Activated T-cell treated with anti-CD3 and anti-CD28 coated beads, Interleukin-2, amount 50 U/mL, for 72 hours (primary cell): ENCODE data around the gene DDX6. TPM values are rescaled to one million over a fixed set of nuclear protein-coding genes. Genes with fewer than 3 reads are reported as not detected.
"Not testable (repeated sequence)": the region's sequence is repeated elsewhere in the genome, so short reads cannot be mapped to it uniquely, and the experiment has no call there.

Source experiments
- ATAC-seq, 2 donors: fragments of 150-1000 bp; cut with Tn5 transposase; replicated peaks in 1 of 2; 2 replicates each; pipeline ENCODE4 v1.10.0; 2021; ENCODE audit warnings: moderate library complexity in 2 of 2, mild to moderate bottlenecking in 1 of 2
- DNase-seq, 2 donors: peaks; one replicate each; pipeline ENCODE4 v3.0.0; 2021 to 2022; ENCODE audit warnings: mixed read lengths in 1 of 2
- H3K27ac Mint-ChIP-seq: one replicate; pipeline ENCODE4 v1.8.0; 2022; ENCODE audit warnings: mild to moderate bottlenecking, moderate library complexity, mixed read lengths
- H3K27me3 Mint-ChIP-seq: one replicate; pipeline ENCODE4 v1.8.0; 2022; ENCODE audit warnings: low read depth, mixed read lengths
- H3K36me3 Mint-ChIP-seq, 2 donors: one replicate each; pipeline ENCODE4 v1.8.0; 2022; ENCODE audit warnings: mixed read lengths in 2 of 2, mild to moderate bottlenecking in 1 of 2; ENCODE audit not compliant: insufficient read depth in 2 of 2
- H3K4me1 Mint-ChIP-seq: one replicate; pipeline ENCODE4 v1.8.0; 2022; ENCODE audit warnings: low read depth, mixed read lengths
- H3K4me3 Mint-ChIP-seq, 2 donors: one replicate each; pipeline ENCODE4 v1.8.0; 2022; ENCODE audit warnings: mild to moderate bottlenecking in 2 of 2, mixed read lengths in 2 of 2, moderate library complexity in 2 of 2
- H3K9me3 Mint-ChIP-seq, 2 donors: one replicate each; pipeline ENCODE4 v1.8.0; 2022; ENCODE audit warnings: mixed read lengths in 2 of 2
- total RNA-seq, 2 donors: library from RNA; stranded (reverse); gene quantifications; one replicate each; pipeline ENCODE4 v1.2.3, GENCODE V29; 2022

Gene DDX6
- total RNA-seq, 2 donors from 2014 or later: 239 to 256 TPM

DNA sequence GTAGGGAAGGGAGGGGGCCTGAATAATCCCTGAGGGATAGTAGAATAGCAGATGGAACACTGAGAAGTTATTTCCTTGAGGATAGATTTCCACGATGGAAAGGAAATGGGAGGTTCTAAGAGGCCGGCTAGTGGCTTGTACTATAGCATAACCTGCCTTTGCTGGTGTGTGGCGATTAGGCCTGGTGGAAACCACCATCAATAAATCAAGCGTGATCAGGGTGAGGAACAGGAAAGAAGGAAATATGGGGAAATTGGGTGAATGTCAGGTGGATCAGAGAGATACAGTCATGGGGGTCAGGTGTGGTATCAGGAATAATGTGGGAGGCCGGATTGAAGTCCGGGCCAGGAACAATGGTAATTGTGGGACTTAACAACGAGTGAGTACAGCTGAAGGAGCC is 72.4 kb downstream of the DDX6 start:
- H3K27ac Mint-ChIP-seq, H3K4me1 Mint-ChIP-seq, H3K4me3 Mint-ChIP-seq, ATAC-seq, H3K27me3 Mint-ChIP-seq, H3K36me3 Mint-ChIP-seq, DNase-seq, H3K9me3 Mint-ChIP-seq: not testable (repeated sequence)

DNA sequence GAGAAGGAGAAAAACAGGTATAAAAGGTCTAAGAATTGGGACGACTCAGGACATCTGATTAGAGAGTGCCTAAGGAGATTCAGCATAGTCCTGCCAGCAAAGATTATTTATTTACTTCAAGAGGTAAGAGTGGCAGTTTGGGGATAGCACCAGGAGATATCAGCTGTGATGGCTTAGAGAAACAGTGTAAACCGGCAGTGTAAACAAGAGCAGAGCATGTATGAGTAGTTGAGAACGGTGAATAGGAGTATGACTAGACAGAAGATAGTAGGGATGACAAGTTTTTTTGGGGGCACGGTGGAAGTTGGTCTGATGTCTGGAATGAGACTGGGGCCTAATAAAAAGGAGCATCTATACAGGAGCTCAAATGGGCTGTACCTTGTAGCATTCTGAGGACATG is 73.2 kb downstream of the DDX6 start:
- H3K27ac Mint-ChIP-seq, H3K4me3 Mint-ChIP-seq, H3K9me3 Mint-ChIP-seq, DNase-seq, ATAC-seq, H3K27me3 Mint-ChIP-seq, H3K36me3 Mint-ChIP-seq, H3K4me1 Mint-ChIP-seq: not testable (repeated sequence)

DNA sequence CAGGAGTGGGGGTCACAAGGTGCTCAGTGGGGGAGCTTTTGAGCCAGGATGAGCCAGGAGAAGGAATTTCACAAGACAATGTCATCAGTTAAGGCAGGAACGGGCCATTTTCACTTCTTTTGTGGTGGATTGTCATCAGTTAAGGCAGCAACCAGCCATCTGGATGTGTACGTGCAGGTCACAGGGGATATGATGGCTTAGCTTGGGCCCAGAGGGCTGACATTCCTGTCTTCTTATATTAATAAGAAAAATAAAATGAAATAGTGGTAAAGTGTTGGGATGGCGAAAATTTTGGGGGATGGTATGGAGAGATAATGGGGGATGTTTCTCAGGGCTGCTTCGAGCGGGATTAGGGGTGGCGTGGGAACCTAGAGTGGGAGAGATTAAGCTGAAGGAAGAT is 73.7 kb downstream of the DDX6 start:
- H3K9me3 Mint-ChIP-seq, H3K27me3 Mint-ChIP-seq, H3K27ac Mint-ChIP-seq, H3K4me3 Mint-ChIP-seq, ATAC-seq, DNase-seq, H3K36me3 Mint-ChIP-seq, H3K4me1 Mint-ChIP-seq: not testable (repeated sequence)

DNA sequence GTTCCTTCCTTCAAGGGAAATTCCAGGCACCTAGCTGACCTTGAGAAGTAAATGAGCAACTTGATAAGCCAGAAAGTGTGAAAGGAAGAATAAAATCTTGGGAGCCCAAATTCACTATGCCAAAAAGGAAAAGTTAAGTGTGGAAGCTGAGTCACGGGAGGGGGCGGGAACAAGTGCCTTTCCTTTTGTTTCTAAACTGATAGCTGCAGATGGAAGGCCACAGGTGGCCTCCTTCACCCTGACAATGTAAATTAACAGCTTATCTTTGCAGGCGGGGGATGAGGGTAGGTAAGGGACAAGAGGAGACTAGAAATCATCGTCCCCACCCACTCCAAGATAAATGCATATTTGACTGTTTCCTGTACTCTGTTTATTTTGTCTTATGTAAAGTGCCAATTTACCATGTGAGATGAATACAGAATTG is 75.1 kb downstream of the DDX6 start:
- Mint-ChIP-seq H3K36me3 (no peaks in the 10 kb centered on the region), H3K4me1 (peaks cover 6% of the 10 kb centered on the region), H3K4me3 (no peak overlapping the region), H3K9me3 (no peaks in the 10 kb centered on the region), H3K27me3 (no peaks in the 10 kb centered on the region), H3K27ac (no peak overlapping the region)
- ATAC-seq: no peak
- DNase-seq: no peak

DNA sequence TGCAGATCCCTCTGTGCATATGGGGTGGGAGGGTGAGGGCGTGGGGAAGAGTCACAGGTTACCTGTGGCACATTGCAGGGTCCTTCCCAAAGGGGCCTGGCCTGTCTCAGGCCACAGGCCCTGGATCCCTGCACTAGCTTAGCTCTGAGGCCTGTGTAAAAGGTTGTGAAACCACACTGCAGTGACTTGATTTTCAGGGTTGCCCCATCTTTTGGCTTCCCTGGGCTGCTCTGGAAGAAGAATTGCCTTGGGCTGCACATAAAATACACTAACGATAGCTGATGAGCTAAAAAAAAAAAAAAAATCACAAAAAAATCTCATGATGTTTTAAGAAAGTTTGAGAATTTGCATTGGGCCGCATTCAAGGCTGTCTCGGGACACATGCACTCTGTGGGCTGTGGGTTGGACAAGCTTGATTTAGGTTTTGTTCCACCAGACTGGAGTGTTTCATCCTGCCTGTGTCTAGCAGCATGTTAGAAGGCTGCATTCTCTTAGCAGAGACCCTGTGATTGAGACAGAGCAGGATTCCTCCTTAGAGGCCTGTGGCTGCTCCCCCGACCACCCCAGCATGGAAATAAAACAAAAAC is 75.6 kb downstream of the DDX6 start:
- no peak overlapping the region for H3K4me3 Mint-ChIP-seq
- peaks cover 6% of the 10 kb centered on the region for H3K4me1 Mint-ChIP-seq
- no peak for DNase-seq
- no peak for ATAC-seq
- H3K27ac Mint-ChIP-seq: no peak overlapping the region
- H3K36me3 Mint-ChIP-seq: no peaks in the 10 kb centered on the region
- H3K27me3 Mint-ChIP-seq: no peaks in the 10 kb centered on the region
- H3K9me3 Mint-ChIP-seq: no peaks in the 10 kb centered on the region

- DNase-seq (no peak), ATAC-seq (no peak)
- Mint-ChIP-seq H3K4me3 (no peak overlapping the region), H3K4me1 (peaks cover 6% of the 10 kb centered on the region), H3K27me3 (no peaks in the 10 kb centered on the region), H3K9me3 (no peaks in the 10 kb centered on the region), H3K27ac (no peak overlapping the region), H3K36me3 (no peaks in the 10 kb centered on the region)
Observed at GRCh38 chr11:118714816-118715215, 76.1 kb downstream of the DDX6 start.

- not testable (repeated sequence) for H3K9me3 Mint-ChIP-seq, H3K4me3 Mint-ChIP-seq, H3K27ac Mint-ChIP-seq, H3K27me3 Mint-ChIP-seq, H3K36me3 Mint-ChIP-seq, DNase-seq, ATAC-seq, H3K4me1 Mint-ChIP-seq
Observed at GRCh38 chr11:118714416-118714815, 76.5 kb downstream of the DDX6 start.

DNA sequence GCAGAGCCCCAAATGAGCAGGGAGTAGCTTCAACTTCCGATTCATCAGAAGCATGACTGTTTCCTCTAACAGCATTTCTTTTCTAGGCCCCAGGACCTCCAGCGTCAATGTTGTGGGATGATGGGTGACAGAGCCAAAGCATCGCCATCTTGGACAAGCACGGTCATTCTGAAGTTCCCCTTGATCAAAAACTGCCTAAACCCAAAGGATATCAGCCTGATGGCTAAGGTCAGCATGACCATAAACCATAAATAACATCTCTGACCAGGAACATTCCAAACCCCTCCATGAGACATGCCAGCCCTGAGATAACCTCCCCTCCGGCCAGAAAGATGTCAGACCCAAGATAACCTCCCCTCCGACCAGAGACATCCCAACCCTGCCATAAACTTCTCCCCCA is 82.7 kb downstream of the DDX6 start:
- no peak for DNase-seq
- peaks cover 23% of the 10 kb centered on the region for H3K4me1 Mint-ChIP-seq
- no peaks in the 10 kb centered on the region for H3K36me3 Mint-ChIP-seq
- no peak for ATAC-seq
- no peaks in the 10 kb centered on the region for H3K9me3 Mint-ChIP-seq
- no peak overlapping the region for H3K4me3 Mint-ChIP-seq
- H3K27ac Mint-ChIP-seq: no peak overlapping the region
- H3K27me3 Mint-ChIP-seq: no peaks in the 10 kb centered on the region

DNA sequence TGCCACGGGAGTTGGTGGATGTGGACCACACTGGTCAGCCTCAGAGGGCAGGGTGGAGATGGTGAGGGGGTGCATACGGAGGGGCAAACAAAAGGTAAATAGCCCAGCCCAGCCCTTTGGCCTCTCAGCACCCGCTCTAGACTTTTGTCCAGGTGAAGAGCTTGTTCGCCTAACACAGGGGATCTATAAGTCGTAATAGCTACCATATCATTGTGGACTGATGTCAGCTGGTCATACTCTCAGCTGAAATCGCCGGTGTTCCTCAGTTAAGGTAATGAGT is 84.5 kb downstream of the DDX6 start:
- Mint-ChIP-seq H3K27me3 (no peaks in the 10 kb centered on the region), H3K36me3 (peaks cover 0 to 5% of the 10 kb centered on the region in 2 donors), H3K27ac (no peak overlapping the region), H3K4me1 (peaks cover 23% of the 10 kb centered on the region), H3K9me3 (no peaks in the 10 kb centered on the region), H3K4me3 (no peak overlapping the region)
- ATAC-seq: no peak
- no peak for DNase-seq

- ATAC-seq: no peak
- Mint-ChIP-seq H3K4me3 (peak overlapping the region in 1 of 2 donors; percentile 53), H3K4me1 (peaks cover 23% of the 10 kb centered on the region), H3K27ac (peak overlapping the region; percentile 55), H3K9me3 (no peaks in the 10 kb centered on the region), H3K27me3 (no peaks in the 10 kb centered on the region), H3K36me3 (peaks cover 0 to 7% of the 10 kb centered on the region in 2 donors)
- DNase-seq: no peak
Observed at GRCh38 chr11:118705791-118706545, 85.0 kb downstream of the DDX6 start.

- H3K36me3 Mint-ChIP-seq: peaks cover 3 to 10% of the 10 kb centered on the region in 2 donors
- DNase-seq: peak; percentile 19 to 33
- peak overlapping the region; percentile 54 to 56 for H3K4me3 Mint-ChIP-seq
- ATAC-seq: peak; percentile 55 to 66
- H3K27me3 Mint-ChIP-seq: no peaks in the 10 kb centered on the region
- peaks cover 3% of the 10 kb centered on the region in 2 donors for H3K9me3 Mint-ChIP-seq
- no peak overlapping the region for H3K27ac Mint-ChIP-seq
- peaks cover 25% of the 10 kb centered on the region for H3K4me1 Mint-ChIP-seq
Observed at GRCh38 chr11:118705111-118705741, 85.7 kb downstream of the DDX6 start.

DNA sequence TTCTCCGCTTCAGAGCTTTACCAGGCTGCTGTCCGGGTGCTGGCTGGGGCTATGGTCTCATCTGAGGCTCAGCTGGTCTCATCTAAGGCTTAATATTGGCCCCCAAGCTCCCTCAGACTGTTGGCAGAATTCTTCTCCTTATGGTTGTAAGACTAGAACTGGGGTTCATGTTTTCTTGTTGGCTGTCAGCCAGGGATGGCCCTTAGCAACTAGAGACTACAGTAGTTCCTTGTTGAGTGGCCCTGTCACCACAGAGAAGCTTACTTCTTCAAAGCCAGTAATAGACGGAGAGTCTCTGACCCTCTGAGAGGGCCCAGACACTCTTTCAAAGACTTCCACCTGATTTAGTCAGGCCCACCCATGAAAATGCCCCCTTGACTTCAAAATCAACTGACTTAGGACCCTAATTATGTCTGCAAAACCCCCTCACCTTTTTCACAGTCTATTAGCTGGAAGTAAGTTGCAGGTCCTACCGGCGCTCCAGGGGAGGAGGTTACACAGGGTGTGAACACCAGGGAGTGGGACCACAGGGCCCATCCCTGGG is 87.3 kb downstream of the DDX6 start:
- Mint-ChIP-seq H3K27me3 (no peaks in the 10 kb centered on the region), H3K27ac (no peak overlapping the region), H3K9me3 (peaks cover 3% of the 10 kb centered on the region in 2 donors), H3K4me3 (no peak overlapping the region), H3K36me3 (peaks cover 7 to 15% of the 10 kb centered on the region in 2 donors), H3K4me1 (peaks cover 41% of the 10 kb centered on the region)
- ATAC-seq: no peak
- no peak for DNase-seq

DNA sequence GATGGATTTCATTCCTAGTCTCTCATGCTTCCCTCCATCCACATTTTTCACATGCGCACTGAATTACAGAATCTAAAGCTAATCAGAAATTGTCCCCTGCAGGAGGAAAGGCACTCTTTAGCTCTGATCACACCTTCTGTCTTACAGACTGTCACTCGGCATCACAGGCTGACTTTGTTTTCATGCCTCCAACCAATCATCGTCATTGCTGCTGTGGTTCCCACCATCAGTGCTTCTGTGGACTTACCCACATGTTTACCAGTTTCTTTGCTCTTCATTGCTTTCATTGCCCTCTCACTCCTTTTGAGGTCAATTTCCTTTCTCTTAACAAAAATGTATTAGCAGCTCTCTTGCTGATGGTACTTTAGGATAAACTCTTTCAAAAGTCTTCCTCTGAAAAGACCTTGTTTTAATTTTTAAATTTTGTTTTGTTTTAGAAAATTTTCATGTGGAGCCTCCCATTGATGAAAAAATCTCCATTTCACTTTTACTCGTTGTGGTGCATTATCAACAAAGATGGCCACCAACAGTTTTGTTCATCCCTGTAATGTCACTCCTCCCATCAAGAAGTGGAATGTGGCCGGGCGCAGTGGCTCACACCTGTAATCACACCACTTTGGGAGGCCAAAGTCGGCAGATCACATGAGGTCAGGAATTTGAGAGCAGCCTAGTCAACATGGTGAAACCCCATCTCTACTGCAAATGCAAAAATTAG is 91.3 kb downstream of the DDX6 start:
- H3K4me1 Mint-ChIP-seq: peaks cover 55% of the 10 kb centered on the region
- DNase-seq (peak; percentile 26 to 31), ATAC-seq (peak in 1 of 2 donors; percentile 40)
- H3K27ac Mint-ChIP-seq: no peak overlapping the region
- H3K36me3 Mint-ChIP-seq: peaks cover 7 to 15% of the 10 kb centered on the region in 2 donors
- H3K9me3 Mint-ChIP-seq: peaks cover 3% of the 10 kb centered on the region in 2 donors
- no peaks in the 10 kb centered on the region for H3K27me3 Mint-ChIP-seq
- peak overlapping the region in 1 of 2 donors; percentile 58 for H3K4me3 Mint-ChIP-seq
